ENCODE measurements around the gene L1CAM. TPM values are rescaled to one million over a fixed set of nuclear protein-coding genes. Genes with fewer than 3 reads are reported as not detected.

L1CAM gene
- total RNA-seq, 1 experiment from 2014 or later: 819 TPM

DNA sequence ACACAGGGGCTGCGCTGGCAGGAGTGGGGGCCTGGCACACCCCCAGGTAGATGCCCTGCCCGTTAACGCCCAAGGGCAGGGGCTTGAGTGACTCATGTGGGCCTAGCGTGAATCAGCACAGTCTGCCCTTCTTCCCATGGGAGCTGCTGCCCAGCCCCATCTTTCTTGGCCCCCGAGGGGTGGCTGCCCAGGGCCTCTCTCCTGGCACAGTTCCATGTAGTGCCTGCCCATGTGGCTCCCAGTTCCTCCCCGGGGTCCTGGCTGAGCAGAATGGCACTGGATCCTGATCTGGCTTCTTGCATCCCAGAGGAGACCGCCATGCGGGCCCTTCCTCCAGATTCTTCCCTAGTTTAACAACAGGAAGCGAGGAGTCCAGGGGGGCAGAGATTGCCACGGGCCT lies 16.4 kb upstream of the L1CAM start:
- DNase-seq (ENCODE audit: low read depth, low spot score): no peak
- Histone ChIP-seq H3K9me3 (ENCODE audit: control insufficient read depth, insufficient read depth, low read depth, low read length) (no peaks in the 10 kb centered on the region), H3K36me3 (ENCODE audit: control insufficient read depth, insufficient read depth, low read length) (no peaks in the 10 kb centered on the region), H3K27ac (ENCODE audit: low read length) (peak overlapping the region; percentile 76), H3K4me1 (ENCODE audit: control insufficient read depth, insufficient read depth, low read length) (peaks cover 47% of the 10 kb centered on the region), H3K4me3 (ENCODE audit: low read depth in 2 of 2, low read length in 2 of 2) (no peak overlapping the region), H3K27me3 (ENCODE audit: control insufficient read depth, insufficient read depth, low read length) (no peaks in the 10 kb centered on the region)
- ChIA-PET CTCF (interaction anchor here (0.5 kb wide), 1 partner anchor 16 kb away, joined by 6 read pairs; no protein-coding TSS in a partner anchor), POLR2A (no interaction called here)
- no TSS peak for BruUV-seq (replicated peaks)
- peak; percentile 15 for ATAC-seq
- intact Hi-C loops (cut with micrococcal nuclease; ENCODE audit: unreplicated experiment) (no loop called here), in situ Hi-C loops (cut with HindIII; ENCODE audit: low pct_unique_long_range_greater_than_20kb, low sequenced_read_pairs) (no loop called here)
- no peak for TF ChIP-seq SIN3A (IDR thresholded peaks at IDR 0.05; ENCODE audit: borderline replicate concordance, insufficient read depth, low read depth, low read length)
- TF ChIP-seq POLR2AphosphoS5 (IDR thresholded peaks at IDR 0.05; ENCODE audit: low read depth, low read length): no peak; the same call in 1 of the 2 replicates
- no peak for TF ChIP-seq TCF7L2 (IDR thresholded peaks at IDR 0.05; ENCODE audit: low read depth, low read length)
- TF ChIP-seq, protein P1, sequence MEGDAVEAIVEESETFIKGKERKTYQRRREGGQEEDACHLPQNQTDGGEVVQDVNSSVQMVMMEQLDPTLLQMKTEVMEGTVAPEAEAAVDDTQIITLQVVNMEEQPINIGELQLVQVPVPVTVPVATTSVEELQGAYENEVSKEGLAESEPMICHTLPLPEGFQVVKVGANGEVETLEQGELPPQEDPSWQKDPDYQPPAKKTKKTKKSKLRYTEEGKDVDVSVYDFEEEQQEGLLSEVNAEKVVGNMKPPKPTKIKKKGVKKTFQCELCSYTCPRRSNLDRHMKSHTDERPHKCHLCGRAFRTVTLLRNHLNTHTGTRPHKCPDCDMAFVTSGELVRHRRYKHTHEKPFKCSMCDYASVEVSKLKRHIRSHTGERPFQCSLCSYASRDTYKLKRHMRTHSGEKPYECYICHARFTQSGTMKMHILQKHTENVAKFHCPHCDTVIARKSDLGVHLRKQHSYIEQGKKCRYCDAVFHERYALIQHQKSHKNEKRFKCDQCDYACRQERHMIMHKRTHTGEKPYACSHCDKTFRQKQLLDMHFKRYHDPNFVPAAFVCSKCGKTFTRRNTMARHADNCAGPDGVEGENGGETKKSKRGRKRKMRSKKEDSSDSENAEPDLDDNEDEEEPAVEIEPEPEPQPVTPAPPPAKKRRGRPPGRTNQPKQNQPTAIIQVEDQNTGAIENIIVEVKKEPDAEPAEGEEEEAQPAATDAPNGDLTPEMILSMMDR (IDR thresholded peaks at IDR 0.05): no peak
- TF ChIP-seq, protein P2, sequence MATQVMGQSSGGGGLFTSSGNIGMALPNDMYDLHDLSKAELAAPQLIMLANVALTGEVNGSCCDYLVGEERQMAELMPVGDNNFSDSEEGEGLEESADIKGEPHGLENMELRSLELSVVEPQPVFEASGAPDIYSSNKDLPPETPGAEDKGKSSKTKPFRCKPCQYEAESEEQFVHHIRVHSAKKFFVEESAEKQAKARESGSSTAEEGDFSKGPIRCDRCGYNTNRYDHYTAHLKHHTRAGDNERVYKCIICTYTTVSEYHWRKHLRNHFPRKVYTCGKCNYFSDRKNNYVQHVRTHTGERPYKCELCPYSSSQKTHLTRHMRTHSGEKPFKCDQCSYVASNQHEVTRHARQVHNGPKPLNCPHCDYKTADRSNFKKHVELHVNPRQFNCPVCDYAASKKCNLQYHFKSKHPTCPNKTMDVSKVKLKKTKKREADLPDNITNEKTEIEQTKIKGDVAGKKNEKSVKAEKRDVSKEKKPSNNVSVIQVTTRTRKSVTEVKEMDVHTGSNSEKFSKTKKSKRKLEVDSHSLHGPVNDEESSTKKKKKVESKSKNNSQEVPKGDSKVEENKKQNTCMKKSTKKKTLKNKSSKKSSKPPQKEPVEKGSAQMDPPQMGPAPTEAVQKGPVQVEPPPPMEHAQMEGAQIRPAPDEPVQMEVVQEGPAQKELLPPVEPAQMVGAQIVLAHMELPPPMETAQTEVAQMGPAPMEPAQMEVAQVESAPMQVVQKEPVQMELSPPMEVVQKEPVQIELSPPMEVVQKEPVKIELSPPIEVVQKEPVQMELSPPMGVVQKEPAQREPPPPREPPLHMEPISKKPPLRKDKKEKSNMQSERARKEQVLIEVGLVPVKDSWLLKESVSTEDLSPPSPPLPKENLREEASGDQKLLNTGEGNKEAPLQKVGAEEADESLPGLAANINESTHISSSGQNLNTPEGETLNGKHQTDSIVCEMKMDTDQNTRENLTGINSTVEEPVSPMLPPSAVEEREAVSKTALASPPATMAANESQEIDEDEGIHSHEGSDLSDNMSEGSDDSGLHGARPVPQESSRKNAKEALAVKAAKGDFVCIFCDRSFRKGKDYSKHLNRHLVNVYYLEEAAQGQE (IDR thresholded peaks at IDR 0.05; ENCODE audit: insufficient read depth in 1 of 2, low read depth in 2 of 2, low read length in 1 of 2): no peak

DNA sequence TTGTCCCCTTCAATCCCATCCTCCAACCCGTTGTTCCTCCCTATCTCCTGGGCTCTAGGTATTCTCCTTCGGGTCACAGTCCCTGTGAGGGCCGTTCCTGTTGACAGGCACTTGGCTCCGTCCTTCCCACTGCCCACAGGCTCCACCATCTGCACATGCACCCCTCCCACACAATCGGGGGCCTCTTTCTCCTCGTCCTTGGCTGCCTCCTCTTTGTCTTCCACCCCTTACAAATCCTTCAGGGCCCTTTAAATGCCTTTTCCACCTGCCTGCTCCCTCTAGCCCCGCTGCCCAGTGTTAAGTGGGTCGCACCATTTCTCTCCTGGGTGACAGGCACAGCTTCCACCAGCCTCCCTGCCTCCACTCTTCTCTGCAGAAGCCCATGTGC lies 15.8 kb upstream of the L1CAM start:
- in situ Hi-C loops (cut with HindIII; ENCODE audit: low pct_unique_long_range_greater_than_20kb, low sequenced_read_pairs) (no loop called here), intact Hi-C loops (cut with micrococcal nuclease; ENCODE audit: unreplicated experiment) (no loop called here)
- H3K36me3 ChIP-seq (ENCODE audit: control insufficient read depth, insufficient read depth, low read length): no peaks in the 10 kb centered on the region
- TF ChIP-seq POLR2AphosphoS5 (IDR thresholded peaks at IDR 0.05; ENCODE audit: low read depth, low read length) (no peak), SIN3A (IDR thresholded peaks at IDR 0.05; ENCODE audit: borderline replicate concordance, insufficient read depth, low read depth, low read length) (no peak), TCF7L2 (IDR thresholded peaks at IDR 0.05; ENCODE audit: low read depth, low read length) (no peak)
- TF ChIP-seq, protein P1 (IDR thresholded peaks at IDR 0.05): no peak
- TF ChIP-seq, protein P2 (IDR thresholded peaks at IDR 0.05; ENCODE audit: insufficient read depth in 1 of 2, low read depth in 2 of 2, low read length in 1 of 2): no peak
- ChIA-PET POLR2A (no interaction called here), CTCF (no interaction called here)
- H3K4me1 ChIP-seq (ENCODE audit: control insufficient read depth, insufficient read depth, low read length): peaks cover 47% of the 10 kb centered on the region
- DNase-seq (ENCODE audit: low read depth, low spot score): no peak
- peak overlapping the region; percentile 76 for H3K27ac ChIP-seq (ENCODE audit: low read length)
- BruUV-seq (replicated peaks): no TSS peak
- ATAC-seq: peak; percentile 16
- no peak overlapping the region for H3K4me3 ChIP-seq (ENCODE audit: low read depth in 2 of 2, low read length in 2 of 2)
- no peaks in the 10 kb centered on the region for H3K9me3 ChIP-seq (ENCODE audit: control insufficient read depth, insufficient read depth, low read depth, low read length)
- no peaks in the 10 kb centered on the region for H3K27me3 ChIP-seq (ENCODE audit: control insufficient read depth, insufficient read depth, low read length)

Measured in Panc1 (cell line).